AG09309 (cell line): ENCODE results near the gene ANXA8.
"Not testable (repeated sequence)": the region's sequence is repeated elsewhere in the genome, so short reads cannot be mapped to it uniquely, and the experiment has no call there.

Source experiments
- DNase-seq: peaks from one replicate; pipeline ENCODE4 v3.0.0-alpha.2; 2010; ENCODE audit warnings: low read depth
- H3K4me3 ChIP-seq: 2 replicates; pipeline ENCODE4 v1.5.1; 2011; ENCODE audit warnings: mild to moderate bottlenecking, low read depth, low read length, moderate library complexity; ENCODE audit not compliant: control insufficient read depth

The ANXA8 gene, protein sequence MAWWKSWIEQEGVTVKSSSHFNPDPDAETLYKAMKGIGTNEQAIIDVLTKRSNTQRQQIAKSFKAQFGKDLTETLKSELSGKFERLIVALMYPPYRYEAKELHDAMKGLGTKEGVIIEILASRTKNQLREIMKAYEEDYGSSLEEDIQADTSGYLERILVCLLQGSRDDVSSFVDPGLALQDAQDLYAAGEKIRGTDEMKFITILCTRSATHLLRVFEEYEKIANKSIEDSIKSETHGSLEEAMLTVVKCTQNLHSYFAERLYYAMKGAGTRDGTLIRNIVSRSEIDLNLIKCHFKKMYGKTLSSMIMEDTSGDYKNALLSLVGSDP

DNA sequence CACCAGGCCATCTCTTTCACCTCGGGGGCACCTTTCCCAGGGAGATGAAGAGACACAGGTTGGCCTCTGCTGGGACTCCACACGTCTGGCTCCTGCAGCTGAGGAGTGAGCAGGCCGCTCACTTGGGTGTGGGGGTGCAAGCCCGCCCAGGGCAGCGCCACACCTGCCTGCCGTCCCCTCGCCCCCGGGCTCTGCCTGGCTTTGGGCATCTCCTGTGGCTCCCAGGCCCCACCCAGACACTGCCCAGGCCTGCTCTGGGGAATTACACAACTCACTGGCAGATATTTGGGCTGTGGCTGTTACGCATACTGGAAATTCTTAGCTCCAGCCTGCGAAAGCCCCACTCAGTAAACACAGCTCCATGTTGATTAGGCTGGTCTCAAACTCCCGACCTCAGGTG lies at the start of gene ANXA8:
Gene ANXA8, minus strand, starts transcription at position 193 of the 400 bp plus-strand sequence. Its CDS starts 182 bp downstream, at position 11.
- not testable (repeated sequence) for DNase-seq, H3K4me3 ChIP-seq

DNA sequence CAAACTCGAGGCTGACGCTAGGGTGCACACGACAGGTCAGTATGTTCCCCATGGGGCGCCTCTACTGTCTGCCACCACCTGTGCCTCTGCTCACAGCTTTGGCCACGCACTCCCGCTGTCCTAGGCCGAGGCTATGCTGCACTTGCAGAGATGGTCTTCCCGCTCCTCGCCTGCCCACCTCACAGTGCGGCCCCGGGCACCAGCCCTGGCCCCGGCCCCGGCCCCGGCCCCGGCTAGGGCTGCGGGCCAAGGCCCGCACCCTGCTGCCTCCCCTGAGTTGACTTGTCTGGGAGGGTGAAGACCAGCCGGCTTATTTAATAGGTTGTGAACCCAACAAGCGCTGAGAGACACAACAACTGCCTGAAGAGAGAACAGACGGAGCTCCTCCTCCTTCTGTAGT lies 39.6 kb upstream of the ANXA8 start, which contains the start of gene AGAP9:
Gene AGAP9, minus strand, starts transcription at position 164 of the 400 bp plus-strand sequence. Its CDS starts 112 bp downstream, at position 52.
- not testable (repeated sequence) for H3K4me3 ChIP-seq, DNase-seq

DNA sequence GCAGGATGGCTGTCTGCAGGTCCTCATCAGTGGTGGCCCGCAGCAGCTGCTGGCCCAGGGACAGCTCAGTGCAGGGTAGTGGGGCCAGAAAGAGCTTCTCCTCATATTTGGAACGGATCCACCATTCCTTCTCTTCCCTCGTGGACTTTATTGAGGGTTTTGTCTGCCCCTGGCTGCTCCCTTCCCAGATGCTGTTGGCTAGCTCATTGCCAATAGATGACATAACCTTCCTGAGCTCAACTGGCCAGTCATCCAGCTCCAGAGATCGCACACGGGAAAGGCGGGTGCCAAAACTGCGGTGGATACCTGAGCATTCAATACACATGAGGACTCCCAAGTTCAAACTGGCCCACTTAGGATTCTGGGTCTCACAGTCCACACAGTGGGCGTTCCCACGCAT lies 18.4 kb upstream of the ANXA8 start:
- not testable (repeated sequence) for DNase-seq, H3K4me3 ChIP-seq

DNA sequence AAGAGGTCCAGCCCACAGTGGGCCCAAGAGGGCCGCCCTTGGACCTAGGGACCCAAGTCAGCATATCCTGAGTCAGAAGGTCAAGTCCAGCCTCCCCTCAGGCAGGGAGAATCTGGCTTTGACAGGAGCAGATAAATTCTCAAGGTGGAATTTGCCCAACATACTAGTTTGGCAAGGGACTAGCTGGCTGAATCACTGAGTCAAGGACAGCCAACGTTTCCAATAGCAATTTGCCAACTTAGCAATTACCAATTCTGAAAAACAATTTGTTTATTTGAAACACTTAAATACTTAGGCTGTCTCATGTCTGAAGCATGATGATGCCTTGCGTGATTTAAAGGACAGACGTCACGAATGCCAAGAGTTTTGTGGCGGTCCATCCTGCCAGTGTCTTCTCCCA lies 10.3 kb upstream of the ANXA8 start:
- not testable (repeated sequence) for DNase-seq, H3K4me3 ChIP-seq

DNA sequence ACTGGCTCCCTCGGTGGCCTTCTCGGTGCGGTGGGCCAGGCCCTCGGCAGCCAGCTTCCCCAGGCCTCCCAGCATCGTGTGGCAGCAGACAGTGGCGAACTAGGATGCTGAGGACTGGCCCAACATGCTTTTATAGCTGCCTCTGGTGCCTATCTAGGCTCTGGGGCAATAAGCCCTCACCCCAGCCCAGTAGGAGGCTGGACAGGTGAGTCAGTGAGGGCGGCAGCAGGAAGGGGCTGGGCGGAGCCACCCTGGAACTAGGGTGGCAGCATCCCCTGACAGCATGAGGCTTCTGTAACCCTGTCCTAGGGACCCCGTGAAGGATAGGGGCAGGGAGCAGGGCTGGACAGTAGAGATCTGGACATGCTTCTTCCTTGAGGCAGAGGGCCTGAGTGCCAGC lies 7.7 kb upstream of the ANXA8 start, which contains the start of gene FAM25G:
Gene FAM25G, minus strand, starts transcription at position 101 of the 400 bp plus-strand sequence. Its CDS starts 26 bp downstream, at position 75.
- DNase-seq, H3K4me3 ChIP-seq: not testable (repeated sequence)

DNA sequence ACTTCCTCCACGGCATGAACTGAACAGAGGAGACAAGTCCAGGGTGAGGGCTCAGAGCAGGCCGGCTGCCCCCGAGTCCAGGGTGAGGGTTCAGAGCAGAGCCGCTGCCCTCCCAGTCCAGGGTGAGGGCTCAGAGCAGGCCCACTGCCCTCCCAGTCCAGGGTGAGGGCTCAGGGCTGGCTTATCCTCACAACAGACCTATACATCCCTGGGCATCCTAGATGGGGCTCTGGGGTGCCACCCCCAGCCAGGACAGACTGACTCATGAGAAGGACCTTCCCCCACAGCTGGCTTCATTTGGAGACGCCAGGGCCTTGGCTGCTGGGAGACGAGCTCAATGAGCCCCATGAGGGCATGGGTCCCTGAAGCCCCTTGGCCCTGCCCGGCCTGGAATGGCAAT lies 5.7 kb upstream of the ANXA8 start:
- not testable (repeated sequence) for H3K4me3 ChIP-seq, DNase-seq

DNA sequence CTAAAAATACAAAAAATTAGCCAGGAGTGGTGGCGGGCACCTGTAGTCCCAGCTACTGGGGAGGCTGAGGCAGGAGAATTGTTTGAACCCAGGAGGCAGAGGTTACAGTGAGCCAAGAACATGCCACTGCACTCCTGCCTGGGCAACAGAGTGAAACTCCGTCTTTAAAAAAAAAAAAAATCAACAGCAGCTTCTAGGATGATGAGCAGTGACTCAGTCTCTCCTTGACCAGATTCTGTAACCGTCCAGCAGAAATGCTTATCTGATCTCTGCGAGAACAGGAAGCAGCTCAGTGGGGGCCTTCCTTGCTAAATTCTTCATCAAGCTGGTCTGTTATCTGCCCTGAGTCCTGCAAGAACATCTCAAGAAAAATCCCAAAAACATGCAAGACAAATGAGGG lies 2.0 kb upstream of the ANXA8 start:
- not testable (repeated sequence) for H3K4me3 ChIP-seq, DNase-seq

DNA sequence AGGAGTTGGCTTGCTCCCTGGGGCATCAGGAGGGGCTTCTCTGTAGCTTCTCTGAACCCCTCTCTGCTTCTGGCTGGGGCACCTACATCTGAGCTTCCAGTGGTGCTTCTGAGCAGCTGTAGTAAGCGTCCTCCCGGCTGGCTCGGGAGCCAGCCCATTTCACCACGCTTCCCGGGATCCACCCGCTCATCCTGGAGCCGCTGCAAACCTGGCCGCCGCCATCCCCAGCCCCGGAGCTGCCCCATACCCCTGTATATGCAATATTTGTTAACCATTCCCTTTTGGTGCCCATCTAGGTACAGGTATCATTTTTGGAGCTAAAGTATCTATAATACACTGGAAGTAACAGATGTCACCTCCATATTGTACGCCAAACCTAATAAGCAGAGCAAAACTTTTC lies 871 bp upstream of the ANXA8 start:
- not testable (repeated sequence) for H3K4me3 ChIP-seq, DNase-seq

DNA sequence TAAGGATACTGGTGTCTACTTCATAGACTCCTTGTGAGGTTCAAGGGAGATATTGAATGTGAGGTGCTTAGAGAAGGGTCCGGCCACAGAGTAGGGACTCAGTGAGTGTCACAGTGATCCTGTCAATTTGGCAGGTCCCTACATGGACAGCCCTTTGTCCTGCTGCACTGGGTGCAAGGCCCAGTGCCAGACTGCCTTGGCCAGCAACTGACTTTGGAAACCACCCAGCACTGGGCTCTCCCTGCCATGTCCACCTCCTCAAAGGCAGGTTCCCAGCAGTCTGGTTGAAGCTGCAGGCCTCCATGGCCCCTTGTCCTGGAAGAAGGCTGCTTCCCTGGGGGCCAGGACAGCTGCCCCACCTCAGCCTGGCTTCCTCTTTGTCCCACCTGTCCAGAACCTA lies 1.5 kb downstream of the ANXA8 start:
- not testable (repeated sequence) for DNase-seq, H3K4me3 ChIP-seq

DNA sequence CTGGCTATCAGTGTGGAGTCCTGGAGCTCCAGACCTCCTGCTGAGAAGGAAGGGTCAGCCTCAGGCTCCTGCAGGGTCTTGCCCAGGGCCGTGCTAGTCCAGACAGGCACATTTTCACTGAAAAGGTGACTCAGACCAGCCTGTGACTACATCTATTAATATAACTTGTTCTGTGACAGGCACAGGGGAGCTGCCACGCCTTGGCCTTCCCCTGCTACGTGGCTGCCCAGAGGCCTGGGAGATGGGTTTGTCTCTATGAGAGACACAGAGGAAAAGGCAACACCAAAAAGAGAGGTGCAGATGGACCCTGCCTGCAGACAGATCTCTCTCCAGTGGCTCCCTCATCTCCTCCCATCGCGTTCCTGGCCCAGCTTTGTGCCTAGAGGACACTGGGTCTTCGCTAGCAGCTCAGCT lies 2.1 kb downstream of the ANXA8 start:
- H3K4me3 ChIP-seq, DNase-seq: not testable (repeated sequence)

DNA sequence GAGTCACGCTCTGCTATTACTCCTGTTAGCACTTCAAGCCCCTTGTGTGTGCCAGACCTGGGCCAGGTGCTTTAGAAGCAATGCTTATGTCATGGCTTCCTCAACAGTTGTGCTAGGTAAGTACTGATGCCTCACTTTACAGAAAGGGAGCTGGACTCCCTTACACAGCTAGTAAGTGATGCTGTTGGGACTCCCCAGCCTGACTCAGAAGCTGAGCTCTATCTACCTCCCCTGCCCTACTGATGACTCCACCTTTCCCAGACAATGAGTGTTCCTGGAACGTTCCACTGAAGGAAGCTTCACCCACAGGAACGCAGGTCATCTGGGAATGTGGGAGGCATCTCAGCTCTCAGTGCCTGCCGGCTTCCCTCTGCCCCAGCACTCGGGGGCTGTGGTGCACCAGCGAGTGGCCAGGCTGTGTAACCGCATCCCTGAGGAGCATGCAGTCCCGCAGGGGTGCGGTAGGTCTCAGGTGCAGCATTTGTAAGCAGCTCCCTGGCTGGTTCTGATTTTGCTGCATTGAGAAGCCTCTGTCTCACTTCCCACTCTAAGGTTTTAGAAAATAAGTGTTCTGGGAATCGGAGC lies 2.6 kb downstream of the ANXA8 start:
- peak; percentile 4 for DNase-seq
- not testable (repeated sequence) for H3K4me3 ChIP-seq

DNA sequence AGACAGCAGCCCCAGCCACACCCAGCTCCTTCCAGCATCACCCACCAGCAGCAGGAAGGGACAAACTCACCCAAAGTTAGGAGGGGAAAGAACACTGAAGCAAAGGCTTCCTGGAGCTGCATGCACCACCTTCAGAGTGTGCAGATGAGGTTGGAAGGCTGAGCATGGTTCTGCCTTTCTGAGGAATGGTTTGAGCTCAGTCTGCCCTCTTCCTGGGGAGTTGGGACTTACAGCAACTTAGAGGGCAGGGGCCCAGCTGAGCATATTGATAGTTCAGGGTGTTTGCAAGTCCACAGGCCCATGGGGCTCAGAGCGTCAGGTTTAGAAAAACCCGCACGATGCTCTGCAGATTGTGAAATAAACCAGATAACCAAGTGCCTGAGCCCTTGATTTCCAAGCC lies 3.8 kb downstream of the ANXA8 start:
- not testable (repeated sequence) for DNase-seq, H3K4me3 ChIP-seq

DNA sequence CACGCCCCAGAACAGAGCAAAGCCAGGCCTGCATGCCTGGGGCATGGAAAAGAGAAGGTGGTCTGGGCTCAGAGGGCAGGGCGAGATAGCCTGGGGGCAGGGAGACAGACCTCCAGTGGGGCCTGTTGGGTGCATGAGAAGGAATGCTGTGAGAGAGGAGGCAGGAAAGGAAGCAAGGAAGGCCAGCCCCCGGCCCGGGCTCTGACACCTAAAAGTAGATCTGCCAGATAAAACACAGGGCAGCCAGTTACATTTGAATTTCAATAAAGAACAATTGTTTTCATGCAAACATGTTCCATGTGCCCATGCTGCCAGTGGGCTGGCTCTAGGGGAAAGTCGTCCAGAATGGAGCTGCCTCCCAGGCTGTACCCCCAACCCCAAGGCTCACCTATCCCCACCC lies 5.8 kb downstream of the ANXA8 start:
- H3K4me3 ChIP-seq, DNase-seq: not testable (repeated sequence)

DNA sequence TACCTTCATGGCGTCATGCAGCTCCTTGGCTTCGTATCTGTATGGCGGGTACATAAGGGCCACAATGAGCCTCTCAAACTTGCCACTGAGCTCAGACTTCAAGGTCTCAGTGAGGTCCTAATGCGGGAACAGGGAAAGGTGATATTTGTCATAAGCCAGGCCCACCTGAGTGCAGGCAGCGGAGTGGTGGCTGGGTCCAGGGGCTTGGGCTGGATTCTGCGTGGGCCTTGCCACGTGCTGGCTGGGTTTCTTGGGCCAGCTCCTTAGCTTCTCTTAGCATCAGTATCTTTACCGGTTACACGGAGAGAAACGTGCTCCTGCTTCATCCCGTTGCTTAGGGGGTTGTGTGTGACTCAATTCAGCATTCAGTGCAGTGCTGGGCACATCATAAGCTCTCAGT lies 6.8 kb downstream of the ANXA8 start:
- H3K4me3 ChIP-seq, DNase-seq: not testable (repeated sequence)

DNA sequence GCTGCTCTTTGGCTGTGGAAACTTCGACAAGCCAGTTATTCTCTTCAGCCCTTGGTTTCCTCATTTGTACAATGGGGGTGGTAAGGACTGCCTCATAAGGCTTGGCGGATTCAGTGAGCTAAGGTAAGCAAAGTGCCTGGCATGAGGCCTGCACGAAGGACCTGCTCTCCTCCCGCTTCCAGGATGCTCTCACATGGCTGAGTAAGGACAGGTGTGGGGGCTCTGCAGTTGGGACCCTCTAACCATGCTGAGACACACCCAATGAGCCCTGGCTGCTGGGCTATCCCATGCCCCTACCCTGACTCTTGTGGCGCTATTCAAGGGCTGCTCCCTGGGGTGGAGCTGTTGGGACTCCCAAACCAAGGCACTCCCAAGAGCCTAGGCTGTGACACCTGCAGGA lies 8.8 kb downstream of the ANXA8 start:
- H3K4me3 ChIP-seq, DNase-seq: not testable (repeated sequence)

DNA sequence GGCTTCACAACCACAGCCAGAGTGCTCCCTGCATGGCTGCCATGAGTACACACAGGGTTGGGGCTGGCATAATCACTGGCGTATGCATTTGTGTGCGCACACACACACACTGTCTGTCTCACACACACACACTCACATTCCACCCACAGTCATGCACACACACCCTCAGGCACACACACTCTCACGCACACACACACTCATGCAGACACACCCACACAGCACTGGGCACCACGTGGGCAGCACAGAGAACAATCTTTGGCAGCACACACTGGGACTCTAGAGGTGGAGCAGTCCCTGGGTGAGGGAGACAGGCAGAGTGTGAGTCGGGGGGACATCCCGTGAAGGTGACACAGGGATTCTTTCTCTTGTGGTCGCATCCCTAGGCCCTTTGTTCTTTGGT lies 10.4 kb downstream of the ANXA8 start:
- H3K4me3 ChIP-seq, DNase-seq: not testable (repeated sequence)

DNA sequence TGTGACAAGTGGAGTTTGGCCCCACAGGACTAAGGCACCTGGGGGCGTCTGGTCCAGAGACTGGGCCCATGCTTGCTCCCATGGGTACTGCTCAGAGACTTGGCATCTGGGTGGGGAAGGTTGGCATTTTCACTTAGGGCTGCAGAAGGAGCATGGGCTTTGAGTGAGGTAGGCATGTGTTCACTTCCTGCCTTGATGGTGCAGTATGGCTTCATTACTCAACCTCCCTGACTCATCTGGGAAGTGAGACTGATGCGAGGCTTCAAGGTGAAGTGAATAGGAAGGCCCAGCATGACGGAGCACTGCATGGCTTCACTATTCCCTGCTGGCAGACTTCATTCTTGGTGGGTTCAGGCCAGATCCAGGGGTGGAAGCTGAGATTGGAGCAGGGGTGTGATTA lies 11.3 kb downstream of the ANXA8 start:
- DNase-seq, H3K4me3 ChIP-seq: not testable (repeated sequence)

DNA sequence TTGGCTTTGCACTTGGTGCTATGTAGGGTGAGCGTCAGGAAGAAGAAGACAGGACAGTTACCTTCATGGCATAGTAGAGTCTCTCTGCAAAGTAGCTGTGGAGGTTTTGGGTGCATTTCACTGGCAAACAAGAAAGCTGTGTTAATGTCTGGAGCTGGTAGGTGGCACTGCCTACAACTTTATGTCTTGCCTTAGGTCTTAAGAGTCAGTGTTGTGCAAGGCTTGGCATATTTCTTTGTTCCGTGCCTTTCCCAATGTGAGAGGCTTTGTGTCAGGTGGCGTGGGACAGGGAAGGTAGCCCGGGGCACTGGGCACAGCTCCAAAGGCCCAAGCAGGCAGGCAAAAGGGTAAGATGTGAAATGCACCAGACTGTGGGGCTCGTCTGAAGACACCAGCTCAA lies 11.8 kb downstream of the ANXA8 start:
- not testable (repeated sequence) for DNase-seq, H3K4me3 ChIP-seq

DNA sequence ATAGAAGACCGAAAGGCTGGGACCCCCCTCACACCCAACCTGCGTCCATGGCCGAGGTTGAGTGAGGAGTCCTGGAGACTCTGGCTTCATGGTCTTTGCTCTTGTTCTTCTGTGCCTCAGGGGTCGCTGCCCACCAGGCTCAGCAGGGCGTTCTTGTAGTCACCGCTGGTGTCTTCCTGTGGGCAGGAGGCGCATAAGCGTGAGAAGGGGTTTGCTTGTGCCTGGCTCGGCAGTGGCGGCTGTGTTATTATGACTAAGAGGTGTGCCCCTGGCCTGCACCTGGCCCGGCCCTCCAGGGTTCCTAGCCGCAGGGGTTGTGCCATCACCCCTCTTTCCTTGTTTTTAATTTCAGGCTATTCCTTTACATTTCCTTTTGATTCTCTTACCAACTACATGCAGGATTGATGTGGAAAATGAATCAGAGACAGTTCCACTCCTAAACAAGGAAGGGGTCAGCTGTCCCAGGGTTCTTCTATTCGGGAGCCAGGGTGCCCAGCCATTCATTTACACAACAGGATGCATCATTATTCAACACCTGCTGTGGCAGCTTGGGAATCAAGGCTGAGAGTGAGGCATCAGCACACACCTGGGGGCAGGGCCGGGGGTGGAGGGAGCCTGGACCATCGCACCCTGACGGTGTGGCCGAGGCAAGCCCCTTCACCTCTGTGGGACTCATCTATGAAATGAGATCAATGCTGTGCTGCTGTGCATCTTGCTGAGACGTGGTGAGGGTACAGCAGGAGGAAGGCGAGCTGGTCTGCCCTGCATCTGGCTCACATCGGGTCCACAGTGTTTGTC lies 15.0 kb downstream of the ANXA8 start:
- not testable (repeated sequence) for DNase-seq, H3K4me3 ChIP-seq
